Activated T-helper 1 cell treated with anti-CD3 and anti-CD28 coated beads, Interleukin-12 subunit alpha, Interleukin-12 subunit beta, Interleukin-2, Interleukin-4 antibody, amounts not matched to agents 30 ng/mL and 10 ng/mL and 1 ng/mL, durations not matched to agents 14 hours and 24 hours and 36 hours (primary cell): ENCODE measurements around the gene ACTN2. TPM values are rescaled to one million over a fixed set of nuclear protein-coding genes. Genes with fewer than 3 reads are reported as not detected.

Experiments
- DNase-seq: peaks from one replicate; pipeline ENCODE4 v3.0.0; 2021; ENCODE audit warnings: low spot score
- H3K27ac Mint-ChIP-seq: one replicate; pipeline ENCODE4 v1.8.0; 2021; ENCODE audit warnings: mild to moderate bottlenecking, mixed read lengths
- H3K27me3 Mint-ChIP-seq: one replicate; pipeline ENCODE4 v1.8.0; 2022; ENCODE audit warnings: mild to moderate bottlenecking, moderate library complexity, mixed read lengths; ENCODE audit not compliant: insufficient read depth
- H3K36me3 Mint-ChIP-seq: one replicate; pipeline ENCODE4 v1.8.0; 2021; ENCODE audit warnings: low read depth, mixed read lengths
- H3K4me1 Mint-ChIP-seq: one replicate; pipeline ENCODE4 v1.8.0; 2021; ENCODE audit warnings: low read depth, mixed read lengths
- H3K4me3 Mint-ChIP-seq: one replicate; pipeline ENCODE4 v1.8.0; 2021; ENCODE audit warnings: mild to moderate bottlenecking, moderate library complexity, mixed read lengths
- H3K9me3 Mint-ChIP-seq: one replicate; pipeline ENCODE4 v1.8.0; 2021; ENCODE audit warnings: mixed read lengths
- intact Hi-C: fragments of 100-400 bp; cut with micrococcal nuclease; formaldehyde crosslinking; loops from one replicate; pipeline ENCODE4 v1.15.1; 2024
- total RNA-seq: library from RNA; stranded (reverse); gene quantifications from 2 replicates; pipeline ENCODE4 v1.2.3, GENCODE V29; 2022

ACTN2 gene
- total RNA-seq, 1 donor from 2014 or later, result 0.10 TPM

GRCh38 chr1:236673289-236673919, 12.9 kb upstream of the ACTN2 start:
- H3K27ac Mint-ChIP-seq, result no peak overlapping the region

GRCh38 chr1:236677641-236678235, 8.6 kb upstream of the ACTN2 start:
- intact Hi-C loops, result no loop called here
- Mint-ChIP-seq H3K27ac (no peak overlapping the region), H3K36me3 (no peaks in the 10 kb centered on the region), H3K4me3 (no peak overlapping the region), H3K4me1 (no peaks in the 10 kb centered on the region), H3K9me3 (no peaks in the 10 kb centered on the region), H3K27me3 (peaks cover 21% of the 10 kb centered on the region)
- DNase-seq, result no peak

More at GRCh38 chr1:236673289-236673919, 12.9 kb upstream of the ACTN2 start:
- no peak for DNase-seq
- H3K4me1 Mint-ChIP-seq, result no peaks in the 10 kb centered on the region
- peaks cover 5% of the 10 kb centered on the region for H3K27me3 Mint-ChIP-seq
- no peaks in the 10 kb centered on the region for H3K36me3 Mint-ChIP-seq
- no peaks in the 10 kb centered on the region for H3K9me3 Mint-ChIP-seq
- H3K4me3 Mint-ChIP-seq, result no peak overlapping the region
- intact Hi-C loops, result no loop called here

- Mint-ChIP-seq H3K36me3 (no peaks in the 10 kb centered on the region), H3K27me3 (peaks cover 42% of the 10 kb centered on the region), H3K4me3 (no peak overlapping the region), H3K4me1 (peaks cover 8% of the 10 kb centered on the region), H3K9me3 (no peaks in the 10 kb centered on the region), H3K27ac (no peak overlapping the region)
- DNase-seq, result no peak
- intact Hi-C loops, result no loop called here
Observed at GRCh38 chr1:236681219-236681618, 5.1 kb upstream of the ACTN2 start.

GRCh38 chr1:236685205-236685916, 938 bp upstream of the ACTN2 start:
- peaks cover 54% of the 10 kb centered on the region for H3K27me3 Mint-ChIP-seq
- intact Hi-C loops, result loop anchor here (5.0 kb wide), 2 partner anchors 83 to 112 kb away; partner anchors contain the start of genes HEATR1 and MTR

GRCh38 chr1:236686815-236687160, 489 bp downstream of the ACTN2 start:
- intact Hi-C loops, result loop anchor here (5.0 kb wide), 2 partner anchors 84 to 111 kb away; partner anchors contain the start of genes HEATR1 and MTR
- Mint-ChIP-seq H3K36me3 (peaks cover 1% of the 10 kb centered on the region), H3K9me3 (no peaks in the 10 kb centered on the region), H3K27ac (no peak overlapping the region), H3K27me3 (peaks cover 45% of the 10 kb centered on the region), H3K4me3 (peak overlapping the region; percentile 64), H3K4me1 (peaks cover 8% of the 10 kb centered on the region)
- no peak for DNase-seq

More at GRCh38 chr1:236685205-236685916, 938 bp upstream of the ACTN2 start:
- Mint-ChIP-seq H3K4me1 (peaks cover 8% of the 10 kb centered on the region), H3K4me3 (peak overlapping the region; percentile 66), H3K36me3 (peaks cover 1% of the 10 kb centered on the region), H3K9me3 (no peaks in the 10 kb centered on the region), H3K27ac (no peak overlapping the region)
- no peak for DNase-seq

GRCh38 chr1:236687273-236687672, 974 bp downstream of the ACTN2 start:
- intact Hi-C loops, result loop anchor here (5.0 kb wide), 2 partner anchors 85 to 110 kb away; partner anchors contain the start of genes HEATR1 and MTR
- no peak overlapping the region for H3K27ac Mint-ChIP-seq
- peaks cover 1% of the 10 kb centered on the region for H3K36me3 Mint-ChIP-seq
- no peaks in the 10 kb centered on the region for H3K9me3 Mint-ChIP-seq
- H3K4me1 Mint-ChIP-seq, result peaks cover 8% of the 10 kb centered on the region
- peak overlapping the region; percentile 64 for H3K4me3 Mint-ChIP-seq
- no peak for DNase-seq
- peaks cover 47% of the 10 kb centered on the region for H3K27me3 Mint-ChIP-seq

- H3K27me3 Mint-ChIP-seq, result peaks cover 36% of the 10 kb centered on the region
- H3K4me3 Mint-ChIP-seq, result no peak overlapping the region
- intact Hi-C loops, result loop anchor here (5.0 kb wide), 2 partner anchors 86 to 109 kb away; partner anchors contain the start of genes HEATR1 and MTR
- DNase-seq, result no peak
- no peaks in the 10 kb centered on the region for H3K9me3 Mint-ChIP-seq
- H3K27ac Mint-ChIP-seq, result no peak overlapping the region
- H3K4me1 Mint-ChIP-seq, result peaks cover 8% of the 10 kb centered on the region
- peaks cover 1% of the 10 kb centered on the region for H3K36me3 Mint-ChIP-seq
Observed at GRCh38 chr1:236688705-236689104, 2.4 kb downstream of the ACTN2 start.

- H3K27me3 Mint-ChIP-seq, result peaks cover 31% of the 10 kb centered on the region
- no peaks in the 10 kb centered on the region for H3K9me3 Mint-ChIP-seq
- peaks cover 8% of the 10 kb centered on the region for H3K4me1 Mint-ChIP-seq
- intact Hi-C loops, result loop anchor here (5.0 kb wide), 2 partner anchors 88 to 107 kb away; partner anchors contain the start of genes HEATR1 and MTR
- no peak overlapping the region for H3K27ac Mint-ChIP-seq
- DNase-seq, result no peak
- H3K36me3 Mint-ChIP-seq, result peaks cover 1% of the 10 kb centered on the region
- no peak overlapping the region for H3K4me3 Mint-ChIP-seq
Observed at GRCh38 chr1:236689713-236690569, 3.6 kb downstream of the ACTN2 start.

- Mint-ChIP-seq H3K9me3 (no peaks in the 10 kb centered on the region), H3K4me1 (no peaks in the 10 kb centered on the region), H3K36me3 (peaks cover 1% of the 10 kb centered on the region), H3K4me3 (no peak overlapping the region), H3K27me3 (peaks cover 21% of the 10 kb centered on the region), H3K27ac (no peak overlapping the region)
- intact Hi-C loops, result no loop called here
- DNase-seq, result no peak
Observed at GRCh38 chr1:236691348-236691747, 5.0 kb downstream of the ACTN2 start.

GRCh38 chr1:236692128-236692527, 5.8 kb downstream of the ACTN2 start:
- Mint-ChIP-seq H3K36me3 (peaks cover 1% of the 10 kb centered on the region), H3K9me3 (no peaks in the 10 kb centered on the region), H3K27ac (no peak overlapping the region), H3K4me1 (no peaks in the 10 kb centered on the region), H3K4me3 (no peak overlapping the region), H3K27me3 (peaks cover 20% of the 10 kb centered on the region)
- no peak for DNase-seq
- intact Hi-C loops, result no loop called here

GRCh38 chr1:236692742-236693141, 6.4 kb downstream of the ACTN2 start:
- Mint-ChIP-seq H3K36me3 (peaks cover 1% of the 10 kb centered on the region), H3K27ac (no peak overlapping the region), H3K4me1 (no peaks in the 10 kb centered on the region), H3K9me3 (no peaks in the 10 kb centered on the region), H3K4me3 (no peak overlapping the region), H3K27me3 (peaks cover 15% of the 10 kb centered on the region)
- intact Hi-C loops, result no loop called here
- DNase-seq, result no peak

- Mint-ChIP-seq H3K27ac (no peak overlapping the region), H3K27me3 (peaks cover 2% of the 10 kb centered on the region), H3K4me3 (no peak overlapping the region), H3K9me3 (no peaks in the 10 kb centered on the region), H3K36me3 (no peaks in the 10 kb centered on the region), H3K4me1 (no peaks in the 10 kb centered on the region)
- DNase-seq, result no peak
- intact Hi-C loops, result no loop called here
Observed at GRCh38 chr1:236699366-236699765, 13.1 kb downstream of the ACTN2 start.
